ENCODE measurements around the gene TPSG1.

The TPSG1 gene

GRCh38 chr16:1263591-1264344 is 38.7 kb upstream of the TPSG1 start:
- H3K4me1 ChIP-seq (ENCODE audit: control insufficient read depth, low read depth, low read length), result no peaks in the 10 kb centered on the region
- H3K36me3 ChIP-seq (ENCODE audit: control insufficient read depth, insufficient read depth, low read length), result no peaks in the 10 kb centered on the region
- no peak overlapping the region for H3K23ac ChIP-seq (ENCODE audit: low read length)
- H3K18ac ChIP-seq (ENCODE audit: low read length), result no peak overlapping the region
- H4K8ac ChIP-seq (ENCODE audit: low read depth, low read length), result no peak overlapping the region
- no peaks in the 10 kb centered on the region for H3K79me2 ChIP-seq (ENCODE audit: control insufficient read depth, insufficient read depth, low read length)
- no peak overlapping the region for H2AK5ac ChIP-seq (ENCODE audit: low read length)
- no peak overlapping the region for H3K4me2 ChIP-seq (ENCODE audit: low read length)
- H3K9ac ChIP-seq (ENCODE audit: low read length), result no peak overlapping the region
- peaks cover 22% of the 10 kb centered on the region for H3K27me3 ChIP-seq (ENCODE audit: insufficient read depth, low read length, poor library complexity)
- H3K4me3 ChIP-seq (ENCODE audit: low read length), result no peak overlapping the region
- WGBS (ENCODE audit: extremely low coverage, insufficient coverage, low lambda C conversion rate), result no CpG with 5 or more reads among the region's 15 CpGs
- no peak overlapping the region for H3K56ac ChIP-seq (ENCODE audit: low read length)
- DNase-seq, result peak; percentile 11
- no peak overlapping the region for H2BK15ac ChIP-seq (replicated peaks; ENCODE audit: low read depth)
- no peak overlapping the region for H3K27ac ChIP-seq (ENCODE audit: low read depth, low read length)
- H2BK120ac ChIP-seq (ENCODE audit: low read depth, low read length), result no peak overlapping the region
- no peak overlapping the region for H3K4ac ChIP-seq (ENCODE audit: low read depth, low read length)
- H3K79me1 ChIP-seq (ENCODE audit: low read length), result no peaks in the 10 kb centered on the region
- H4K5ac ChIP-seq (ENCODE audit: low read length), result no peak overlapping the region
- no peak overlapping the region for H2BK5ac ChIP-seq (ENCODE audit: low read length)

- no peak overlapping the region for H3K4me2 ChIP-seq (ENCODE audit: low read length)
- H3K23ac ChIP-seq (ENCODE audit: low read length), result no peak overlapping the region
- no peak for DNase-seq
- no peak overlapping the region for H3K56ac ChIP-seq (ENCODE audit: low read length)
- no peak overlapping the region for H3K4ac ChIP-seq (ENCODE audit: low read depth, low read length)
- no peaks in the 10 kb centered on the region for H3K4me1 ChIP-seq (ENCODE audit: control insufficient read depth, low read depth, low read length)
- no peaks in the 10 kb centered on the region for H3K36me3 ChIP-seq (ENCODE audit: control insufficient read depth, insufficient read depth, low read length)
- no peak overlapping the region for H4K8ac ChIP-seq (ENCODE audit: low read depth, low read length)
- no peak overlapping the region for H2BK120ac ChIP-seq (ENCODE audit: low read depth, low read length)
- no CpG with 5 or more reads among the region's 9 CpGs for WGBS (ENCODE audit: extremely low coverage, insufficient coverage, low lambda C conversion rate)
- no peak overlapping the region for H2AK5ac ChIP-seq (ENCODE audit: low read length)
- no peak overlapping the region for H3K9ac ChIP-seq (ENCODE audit: low read length)
- H2BK5ac ChIP-seq (ENCODE audit: low read length), result no peak overlapping the region
- no peaks in the 10 kb centered on the region for H3K79me2 ChIP-seq (ENCODE audit: control insufficient read depth, insufficient read depth, low read length)
- H3K27me3 ChIP-seq (ENCODE audit: insufficient read depth, low read length, poor library complexity), result peaks cover 22% of the 10 kb centered on the region
- H4K5ac ChIP-seq (ENCODE audit: low read length), result no peak overlapping the region
- no peak overlapping the region for H3K4me3 ChIP-seq (ENCODE audit: low read length)
- no peak overlapping the region for H3K18ac ChIP-seq (ENCODE audit: low read length)
- H3K79me1 ChIP-seq (ENCODE audit: low read length), result no peaks in the 10 kb centered on the region
- no peak overlapping the region for H2BK15ac ChIP-seq (replicated peaks; ENCODE audit: low read depth)
- H3K27ac ChIP-seq (ENCODE audit: low read depth, low read length), result no peak overlapping the region
These were observed 37.8 kb upstream of the TPSG1 start for GRCh38 chr16:1262846-1263221.

- Histone ChIP-seq H3K36me3 (ENCODE audit: control insufficient read depth, insufficient read depth, low read length) (no peaks in the 10 kb centered on the region), H3K27me3 (ENCODE audit: insufficient read depth, low read length, poor library complexity) (peaks cover 22% of the 10 kb centered on the region), H3K4me3 (ENCODE audit: low read length) (no peak overlapping the region), H3K9ac (ENCODE audit: low read length) (no peak overlapping the region), H4K8ac (ENCODE audit: low read depth, low read length) (no peak overlapping the region), H3K79me1 (ENCODE audit: low read length) (no peaks in the 10 kb centered on the region), H3K79me2 (ENCODE audit: control insufficient read depth, insufficient read depth, low read length) (no peaks in the 10 kb centered on the region), H2AK5ac (ENCODE audit: low read length) (no peak overlapping the region), H3K4me2 (ENCODE audit: low read length) (no peak overlapping the region), H3K56ac (ENCODE audit: low read length) (no peak overlapping the region), H3K4ac (ENCODE audit: low read depth, low read length) (no peak overlapping the region), H4K5ac (ENCODE audit: low read length) (no peak overlapping the region), H2BK5ac (ENCODE audit: low read length) (no peak overlapping the region), H2BK15ac (replicated peaks; ENCODE audit: low read depth) (no peak overlapping the region), H3K18ac (ENCODE audit: low read length) (no peak overlapping the region), H3K4me1 (ENCODE audit: control insufficient read depth, low read depth, low read length) (no peaks in the 10 kb centered on the region), H3K27ac (ENCODE audit: low read depth, low read length) (no peak overlapping the region), H2BK120ac (ENCODE audit: low read depth, low read length) (no peak overlapping the region), H3K23ac (ENCODE audit: low read length) (no peak overlapping the region)
- no peak for DNase-seq
- no CpG with 5 or more reads among the region's 32 CpGs for WGBS (ENCODE audit: extremely low coverage, insufficient coverage, low lambda C conversion rate)
These were observed 37.3 kb upstream of the TPSG1 start for GRCh38 chr16:1262210-1262845.

- H3K79me1 ChIP-seq (ENCODE audit: low read length), result no peaks in the 10 kb centered on the region
- H3K79me2 ChIP-seq (ENCODE audit: control insufficient read depth, insufficient read depth, low read length), result no peaks in the 10 kb centered on the region
- peak; percentile 54 for DNase-seq
- H3K9ac ChIP-seq (ENCODE audit: low read length), result no peak overlapping the region
- H3K18ac ChIP-seq (ENCODE audit: low read length), result no peak overlapping the region
- H2BK120ac ChIP-seq (ENCODE audit: low read depth, low read length), result no peak overlapping the region
- H2AK5ac ChIP-seq (ENCODE audit: low read length), result no peak overlapping the region
- no peak overlapping the region for H3K4ac ChIP-seq (ENCODE audit: low read depth, low read length)
- H3K27me3 ChIP-seq (ENCODE audit: insufficient read depth, low read length, poor library complexity), result peaks cover 22% of the 10 kb centered on the region
- H3K4me3 ChIP-seq (ENCODE audit: low read length), result no peak overlapping the region
- H3K56ac ChIP-seq (ENCODE audit: low read length), result peak overlapping the region; percentile 15
- H3K4me1 ChIP-seq (ENCODE audit: control insufficient read depth, low read depth, low read length), result no peaks in the 10 kb centered on the region
- no peak overlapping the region for H3K27ac ChIP-seq (ENCODE audit: low read depth, low read length)
- H3K36me3 ChIP-seq (ENCODE audit: control insufficient read depth, insufficient read depth, low read length), result no peaks in the 10 kb centered on the region
- H4K8ac ChIP-seq (ENCODE audit: low read depth, low read length), result no peak overlapping the region
- H4K5ac ChIP-seq (ENCODE audit: low read length), result no peak overlapping the region
- H3K4me2 ChIP-seq (ENCODE audit: low read length), result no peak overlapping the region
- no peak overlapping the region for H2BK15ac ChIP-seq (replicated peaks; ENCODE audit: low read depth)
- WGBS (ENCODE audit: extremely low coverage, insufficient coverage, low lambda C conversion rate), result no CpG with 5 or more reads among the region's 47 CpGs
- no peak overlapping the region for H3K23ac ChIP-seq (ENCODE audit: low read length)
- H2BK5ac ChIP-seq (ENCODE audit: low read length), result no peak overlapping the region
These were observed 36.2 kb upstream of the TPSG1 start for GRCh38 chr16:1261131-1261892.

- Histone ChIP-seq H3K27me3 (ENCODE audit: insufficient read depth, low read length, poor library complexity) (peaks cover 22% of the 10 kb centered on the region), H4K5ac (ENCODE audit: low read length) (no peak overlapping the region), H3K36me3 (ENCODE audit: control insufficient read depth, insufficient read depth, low read length) (no peaks in the 10 kb centered on the region), H3K9ac (ENCODE audit: low read length) (no peak overlapping the region), H4K8ac (ENCODE audit: low read depth, low read length) (no peak overlapping the region), H3K4me2 (ENCODE audit: low read length) (no peak overlapping the region), H3K79me2 (ENCODE audit: control insufficient read depth, insufficient read depth, low read length) (no peaks in the 10 kb centered on the region), H3K56ac (ENCODE audit: low read length) (no peak overlapping the region), H3K4ac (ENCODE audit: low read depth, low read length) (no peak overlapping the region), H3K23ac (ENCODE audit: low read length) (no peak overlapping the region), H2BK5ac (ENCODE audit: low read length) (no peak overlapping the region), H3K79me1 (ENCODE audit: low read length) (no peaks in the 10 kb centered on the region), H3K27ac (ENCODE audit: low read depth, low read length) (no peak overlapping the region), H2AK5ac (ENCODE audit: low read length) (no peak overlapping the region), H3K4me1 (ENCODE audit: control insufficient read depth, low read depth, low read length) (no peaks in the 10 kb centered on the region), H3K18ac (ENCODE audit: low read length) (no peak overlapping the region), H3K4me3 (ENCODE audit: low read length) (no peak overlapping the region), H2BK15ac (replicated peaks; ENCODE audit: low read depth) (no peak overlapping the region), H2BK120ac (ENCODE audit: low read depth, low read length) (no peak overlapping the region)
- no CpG with 5 or more reads among the region's 36 CpGs for WGBS (ENCODE audit: extremely low coverage, insufficient coverage, low lambda C conversion rate)
- no peak for DNase-seq
These were observed 35.1 kb upstream of the TPSG1 start for GRCh38 chr16:1260101-1260680.
